Glutamatergic neuron (in vitro differentiated cells): ENCODE measurements around the gene RPIA. TPM values are rescaled to one million over a fixed set of nuclear protein-coding genes. Genes with fewer than 3 reads are reported as not detected.

Experiments
- DNase-seq: peaks from one replicate; pipeline ENCODE4 v3.0.0; 2022
- H3K27ac Mint-ChIP-seq: one replicate; pipeline ENCODE4 v1.8.0; 2020; ENCODE audit warnings: mild to moderate bottlenecking, mixed read lengths, inconsistent platforms; ENCODE audit not compliant: unreplicated experiment
- H3K27me3 Mint-ChIP-seq: one replicate; pipeline ENCODE4 v1.8.0; 2020; ENCODE audit warnings: mild to moderate bottlenecking, moderate library complexity, mixed read lengths, inconsistent platforms; ENCODE audit not compliant: unreplicated experiment
- H3K36me3 Mint-ChIP-seq: one replicate; pipeline ENCODE4 v1.8.0; 2020; ENCODE audit warnings: mild to moderate bottlenecking, mixed read lengths, inconsistent platforms; ENCODE audit not compliant: unreplicated experiment
- H3K4me1 Mint-ChIP-seq: one replicate; pipeline ENCODE4 v1.8.0; 2020; ENCODE audit warnings: mild to moderate bottlenecking, low read depth, mixed read lengths, inconsistent platforms; ENCODE audit not compliant: unreplicated experiment
- H3K4me3 Mint-ChIP-seq: one replicate; pipeline ENCODE4 v1.8.0; 2020; ENCODE audit warnings: mild to moderate bottlenecking, mixed read lengths, inconsistent platforms; ENCODE audit not compliant: unreplicated experiment
- H3K9me3 Mint-ChIP-seq: one replicate; pipeline ENCODE4 v1.8.0; 2020; ENCODE audit warnings: mild to moderate bottlenecking, moderate library complexity, mixed read lengths, inconsistent platforms; ENCODE audit not compliant: unreplicated experiment
- CTCF ChIP-seq: fragments of 200-600 bp; sonication (generic); IDR thresholded peaks from one replicate; pipeline ENCODE4 v1.5.0; 2021; ENCODE audit not compliant: partially characterized antibody, unreplicated experiment
- total RNA-seq: library from RNA; stranded (reverse); fragmentation: NEBNext Ultra II Directional; extraction: Animal tissue kit (Norgen Biotek cat#: 25700); gene quantifications from one replicate; pipeline ENCODE4 v1.2.1, GENCODE V29; 2021; ENCODE audit not compliant: unreplicated experiment

The RPIA gene
- total RNA-seq, 1 donor from 2014 or later = 8.1 TPM

- H3K36me3 Mint-ChIP-seq = peaks cover 23% of the 10 kb centered on the region
- DNase-seq = peak; percentile 28
- H3K9me3 Mint-ChIP-seq = peaks cover 13% of the 10 kb centered on the region
- peaks cover 4% of the 10 kb centered on the region for H3K4me1 Mint-ChIP-seq
- TF ChIP-seq CTCF = no peak
- peak overlapping the region; percentile 88 for H3K27ac Mint-ChIP-seq
- H3K27me3 Mint-ChIP-seq = peaks cover 8% of the 10 kb centered on the region
- peak overlapping the region; percentile 98 for H3K4me3 Mint-ChIP-seq
Observed at GRCh38 chr2:88692187-88692586, 714 bp downstream of the RPIA start.

- no peak overlapping the region for H3K4me3 Mint-ChIP-seq
Observed at GRCh38 chr2:88693911-88694414, 2.5 kb downstream of the RPIA start.

GRCh38 chr2:88696611-88697010 is 5.1 kb downstream of the RPIA start:
- TF ChIP-seq CTCF = no peak
- no peak overlapping the region for H3K27ac Mint-ChIP-seq
- H3K36me3 Mint-ChIP-seq = no peaks in the 10 kb centered on the region
- no peak overlapping the region for H3K4me3 Mint-ChIP-seq
- H3K4me1 Mint-ChIP-seq = peaks cover 4% of the 10 kb centered on the region
- peaks cover 7% of the 10 kb centered on the region for H3K9me3 Mint-ChIP-seq
- H3K27me3 Mint-ChIP-seq = peaks cover 6% of the 10 kb centered on the region
- DNase-seq = no peak

More at GRCh38 chr2:88693911-88694414, 2.5 kb downstream of the RPIA start:
- peaks cover 8% of the 10 kb centered on the region for H3K27me3 Mint-ChIP-seq
- no peak overlapping the region for H3K27ac Mint-ChIP-seq
- peaks cover 4% of the 10 kb centered on the region for H3K4me1 Mint-ChIP-seq
- no peak for DNase-seq
- peaks cover 14% of the 10 kb centered on the region for H3K9me3 Mint-ChIP-seq
- TF ChIP-seq CTCF = no peak
- peaks cover 15% of the 10 kb centered on the region for H3K36me3 Mint-ChIP-seq

GRCh38 chr2:88697370-88698026 is 6.0 kb downstream of the RPIA start:
- TF ChIP-seq CTCF = no peak
- no peak overlapping the region for H3K27ac Mint-ChIP-seq
- H3K27me3 Mint-ChIP-seq = no peaks in the 10 kb centered on the region
- peaks cover 5% of the 10 kb centered on the region for H3K36me3 Mint-ChIP-seq
- H3K4me3 Mint-ChIP-seq = no peak overlapping the region
- H3K9me3 Mint-ChIP-seq = peaks cover 1% of the 10 kb centered on the region
- DNase-seq = no peak
- H3K4me1 Mint-ChIP-seq = peaks cover 4% of the 10 kb centered on the region

- Mint-ChIP-seq H3K27me3 (no peaks in the 10 kb centered on the region), H3K4me3 (no peak overlapping the region), H3K27ac (no peak overlapping the region), H3K9me3 (peaks cover 1% of the 10 kb centered on the region), H3K36me3 (peaks cover 9% of the 10 kb centered on the region), H3K4me1 (no peaks in the 10 kb centered on the region)
- no peak for TF ChIP-seq CTCF
- no peak for DNase-seq
Observed at GRCh38 chr2:88698027-88698413, 6.5 kb downstream of the RPIA start.
